Mucosa of stomach (tissue), 1 donor: ENCODE data around the gene CASK.
"Not testable (repeated sequence)": the region's sequence is repeated elsewhere in the genome, so short reads cannot be mapped to it uniquely, and the experiment has no call there.

Source experiments
- H3K27me3 ChIP-seq: one replicate; pipeline ENCODE4 v1.7.0; 2013; ENCODE audit warnings: mild to moderate bottlenecking, low read length; ENCODE audit not compliant: control insufficient read depth, insufficient read depth
- H3K36me3 ChIP-seq: one replicate; pipeline ENCODE4 v1.7.0; 2013; ENCODE audit warnings: low read length; ENCODE audit not compliant: control insufficient read depth, insufficient read depth
- H3K4me1 ChIP-seq: one replicate; pipeline ENCODE4 v1.7.0; 2013; ENCODE audit warnings: mild to moderate bottlenecking, low read length; ENCODE audit not compliant: control insufficient read depth, insufficient read depth
- H3K4me3 ChIP-seq: one replicate; pipeline ENCODE4 v1.7.0; 2013; ENCODE audit warnings: low read length
- H3K9ac ChIP-seq: one replicate; pipeline ENCODE4 v1.7.0; 2013; ENCODE audit warnings: mild to moderate bottlenecking, low read length, moderate library complexity
- H3K9me3 ChIP-seq: one replicate; pipeline ENCODE4 v1.7.0; 2013; ENCODE audit warnings: mild to moderate bottlenecking, low read length, moderate library complexity; ENCODE audit not compliant: control insufficient read depth
- donor health status: Pancreatic carcinoma.

Gene CASK

GRCh38 chrX:41514179-41514578 is 409.2 kb downstream of the CASK start:
- Histone ChIP-seq H3K4me3 (no peak overlapping the region), H3K27me3 (no peaks in the 10 kb centered on the region), H3K4me1 (no peaks in the 10 kb centered on the region), H3K9me3 (no peaks in the 10 kb centered on the region), H3K9ac (no peak overlapping the region), H3K36me3 (no peaks in the 10 kb centered on the region)

- H3K36me3 ChIP-seq, H3K27me3 ChIP-seq, H3K9ac ChIP-seq, H3K4me3 ChIP-seq, H3K9me3 ChIP-seq, H3K4me1 ChIP-seq: not testable (repeated sequence)
These were observed 410.5 kb downstream of the CASK start for GRCh38 chrX:41512853-41513252.

DNA sequence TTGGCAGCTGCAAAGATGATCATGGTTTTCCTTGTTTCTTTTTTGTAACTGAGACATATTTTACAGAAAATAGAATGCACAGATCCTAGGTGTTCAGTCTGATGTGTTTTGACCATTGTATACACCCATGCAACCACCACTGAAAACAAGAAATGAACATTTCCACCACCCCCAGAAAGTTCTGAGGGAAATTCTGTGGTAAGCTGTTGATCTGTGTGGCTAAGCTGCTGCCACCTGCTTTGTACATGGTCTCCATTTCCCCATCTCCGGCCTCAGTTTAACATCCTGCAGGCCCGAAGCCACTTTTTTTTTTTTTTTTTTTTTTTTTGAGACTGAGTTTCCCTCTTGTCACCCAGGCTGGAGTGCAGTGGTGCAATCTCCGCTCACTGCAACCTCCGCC is 411.0 kb downstream of the CASK start:
- Histone ChIP-seq H3K27me3 (no peaks in the 10 kb centered on the region), H3K9me3 (no peaks in the 10 kb centered on the region), H3K4me3 (no peak overlapping the region), H3K4me1 (no peaks in the 10 kb centered on the region), H3K36me3 (no peaks in the 10 kb centered on the region), H3K9ac (no peak overlapping the region)

DNA sequence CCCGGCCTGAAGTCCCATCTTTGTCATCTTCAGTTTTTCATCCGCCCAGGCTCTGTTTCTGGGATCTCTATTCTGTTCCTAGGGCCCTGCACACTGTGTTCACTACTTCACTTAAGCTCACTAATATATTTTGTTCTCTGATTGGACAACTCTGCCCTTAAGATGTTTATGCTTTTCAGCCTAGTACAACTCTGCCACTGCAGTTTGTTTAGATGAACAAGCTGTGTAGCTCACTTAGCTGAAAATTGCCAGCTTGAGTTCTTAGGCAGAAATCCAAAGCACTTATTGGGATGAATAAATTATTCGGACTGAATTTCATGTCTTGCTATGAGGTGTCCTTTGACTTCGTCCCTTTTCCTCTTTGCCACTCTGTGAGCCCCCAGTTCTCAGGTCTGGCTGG is 415.4 kb downstream of the CASK start:
- no peak overlapping the region for H3K9ac ChIP-seq
- H3K4me1 ChIP-seq = no peaks in the 10 kb centered on the region
- H3K4me3 ChIP-seq = no peak overlapping the region
- H3K36me3 ChIP-seq = no peaks in the 10 kb centered on the region
- no peaks in the 10 kb centered on the region for H3K27me3 ChIP-seq
- H3K9me3 ChIP-seq = no peaks in the 10 kb centered on the region

DNA sequence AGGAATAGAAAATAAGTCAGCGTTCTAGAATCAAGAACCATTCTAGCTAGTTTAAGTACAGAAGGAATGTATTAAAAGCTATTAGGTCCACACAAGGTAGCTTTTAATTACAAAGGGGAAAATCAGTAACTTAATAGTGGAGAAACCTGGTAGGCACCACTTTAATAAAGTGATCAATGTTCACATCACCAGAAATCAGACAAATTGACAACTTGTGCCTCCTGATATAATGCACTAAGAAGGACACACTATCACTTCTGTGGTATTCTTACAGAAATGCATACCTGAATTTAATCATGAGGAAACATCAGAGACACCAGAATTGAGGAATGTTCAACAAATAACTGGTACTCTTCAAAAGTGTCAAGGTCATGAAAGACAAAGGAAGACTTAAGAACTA is 421.4 kb downstream of the CASK start:
- no peaks in the 10 kb centered on the region for H3K36me3 ChIP-seq
- no peak overlapping the region for H3K4me3 ChIP-seq

GRCh38 chrX:41499984-41500383 is 423.4 kb downstream of the CASK start:
- no peak overlapping the region for H3K9ac ChIP-seq

More for the DNA sequence above, 421.4 kb downstream of the CASK start:
- Histone ChIP-seq H3K9ac (no peak overlapping the region), H3K9me3 (no peaks in the 10 kb centered on the region), H3K4me1 (no peaks in the 10 kb centered on the region), H3K27me3 (no peaks in the 10 kb centered on the region)

GRCh38 chrX:41499195-41499594 is 424.2 kb downstream of the CASK start:
- Histone ChIP-seq H3K9me3 (no peaks in the 10 kb centered on the region), H3K4me1 (no peaks in the 10 kb centered on the region), H3K27me3 (no peaks in the 10 kb centered on the region), H3K36me3 (no peaks in the 10 kb centered on the region), H3K9ac (no peak overlapping the region), H3K4me3 (no peak overlapping the region)

More at GRCh38 chrX:41499984-41500383, 423.4 kb downstream of the CASK start:
- Histone ChIP-seq H3K27me3 (no peaks in the 10 kb centered on the region), H3K36me3 (no peaks in the 10 kb centered on the region), H3K9me3 (no peaks in the 10 kb centered on the region), H3K4me1 (no peaks in the 10 kb centered on the region), H3K4me3 (no peak overlapping the region)

GRCh38 chrX:41491267-41492004 is 431.9 kb downstream of the CASK start:
- H3K4me1 ChIP-seq = no peaks in the 10 kb centered on the region
- H3K9ac ChIP-seq = no peak overlapping the region
- no peak overlapping the region for H3K4me3 ChIP-seq
- no peaks in the 10 kb centered on the region for H3K27me3 ChIP-seq
- no peaks in the 10 kb centered on the region for H3K36me3 ChIP-seq
- H3K9me3 ChIP-seq = no peaks in the 10 kb centered on the region

DNA sequence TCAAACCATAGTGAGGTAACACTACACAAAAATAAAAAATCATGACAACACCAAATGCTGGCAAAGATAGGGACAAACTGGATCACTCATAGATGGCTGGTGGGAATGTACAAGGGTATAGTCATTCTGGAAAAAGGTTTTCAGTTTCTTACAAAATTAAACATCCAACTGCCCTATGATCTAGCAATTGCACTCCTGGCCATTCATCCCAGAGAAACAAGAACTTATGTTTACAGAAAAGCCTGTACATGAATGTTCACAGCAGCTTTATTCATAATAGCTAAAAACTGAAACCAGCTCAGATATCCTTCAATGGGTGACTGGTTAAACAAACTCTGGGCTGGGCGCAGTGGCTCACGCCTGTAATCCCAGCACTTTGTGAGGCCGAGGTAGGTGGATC is 432.9 kb downstream of the CASK start:
- H3K27me3 ChIP-seq = no peaks in the 10 kb centered on the region
- no peak overlapping the region for H3K9ac ChIP-seq
- H3K9me3 ChIP-seq = no peaks in the 10 kb centered on the region
- no peaks in the 10 kb centered on the region for H3K36me3 ChIP-seq
- H3K4me1 ChIP-seq = no peaks in the 10 kb centered on the region
- no peak overlapping the region for H3K4me3 ChIP-seq

- no peak overlapping the region for H3K4me3 ChIP-seq
- H3K36me3 ChIP-seq = no peaks in the 10 kb centered on the region
- no peaks in the 10 kb centered on the region for H3K27me3 ChIP-seq
- no peak overlapping the region for H3K9ac ChIP-seq
- H3K4me1 ChIP-seq = peaks cover 14% of the 10 kb centered on the region
- H3K9me3 ChIP-seq = no peaks in the 10 kb centered on the region
These were observed 441.1 kb downstream of the CASK start for GRCh38 chrX:41482154-41482850.

GRCh38 chrX:41481264-41482109 is 441.9 kb downstream of the CASK start:
- Histone ChIP-seq H3K4me1 (peaks cover 14% of the 10 kb centered on the region), H3K27me3 (no peaks in the 10 kb centered on the region), H3K9ac (no peak overlapping the region), H3K4me3 (no peak overlapping the region), H3K9me3 (no peaks in the 10 kb centered on the region), H3K36me3 (no peaks in the 10 kb centered on the region)
